WTC11 (cell line): ENCODE data around the gene SKOR2. TPM values are rescaled to one million over a fixed set of nuclear protein-coding genes. Genes with fewer than 3 reads are reported as not detected.

ENCODE experiments used
- ATF1 ChIP-seq: sonication (generic); formaldehyde crosslinking; IDR thresholded peaks from 2 replicates; pipeline ENCODE4 v1.8.1; 2023; ENCODE audit warnings: mild to moderate bottlenecking, moderate library complexity, missing genetic modification reagents
- ATF6 ChIP-seq: sonication (generic); formaldehyde crosslinking; IDR thresholded peaks from 2 replicates; pipeline ENCODE4 v1.8.1; 2023; ENCODE audit warnings: mild to moderate bottlenecking, missing genetic modification reagents
- CREM ChIP-seq: sonication (generic); formaldehyde crosslinking; IDR thresholded peaks from 2 replicates; pipeline ENCODE4 v1.8.1; 2022; ENCODE audit warnings: mild to moderate bottlenecking, missing genetic modification reagents, moderate library complexity
- CTCF ChIP-seq: fragments of 200-600 bp; IDR thresholded peaks from 2 replicates; pipeline ENCODE4 v1.8.0; 2022; ENCODE audit warnings: antibody characterized with exemption
- EMX1 ChIP-seq: fragments of 250-450 bp; sonication (Bioruptor Pico); IDR thresholded peaks from 2 replicates; pipeline ENCODE4 v1.8.0; 2021; ENCODE audit warnings: mild to moderate bottlenecking
- FOXJ3 ChIP-seq: sonication (generic); formaldehyde crosslinking; IDR thresholded peaks from 2 replicates; pipeline ENCODE4 v1.9.0; 2021; ENCODE audit warnings: missing genetic modification reagents, mild to moderate bottlenecking, borderline replicate concordance
- NFATC4 ChIP-seq: fragments of 250-450 bp; sonication (Bioruptor Pico); IDR thresholded peaks from 2 replicates; pipeline ENCODE4 v1.9.0; 2021; ENCODE audit warnings: mild to moderate bottlenecking
- NR2C2 ChIP-seq: sonication (generic); formaldehyde crosslinking; IDR thresholded peaks from 2 replicates; pipeline ENCODE4 v1.8.0; 2022; ENCODE audit warnings: mild to moderate bottlenecking, missing genetic modification reagents
- ZNF219 ChIP-seq: sonication (generic); formaldehyde crosslinking; IDR thresholded peaks from 2 replicates; pipeline ENCODE4 v1.8.0; 2023; ENCODE audit warnings: missing genetic modification reagents, mild to moderate bottlenecking, borderline replicate concordance
- ZNF425 ChIP-seq: fragments of 250-450 bp; sonication (Bioruptor Pico); conservative IDR thresholded peaks from 2 replicates; pipeline ENCODE4 v1.9.0; 2021; ENCODE audit warnings: mild to moderate bottlenecking
- total RNA-seq: library from RNA; stranded (reverse); gene quantifications from 3 replicates; pipeline ENCODE4 v1.2.3, GENCODE V29; 2021
- TF ChIP-seq, protein P1 (sequence below): fragments of 250-450 bp; sonication (Bioruptor Pico); IDR thresholded peaks from 2 replicates; pipeline ENCODE4 v1.9.0; 2021; ENCODE audit warnings: mild to moderate bottlenecking
- TF ChIP-seq, protein P2 (sequence below): sonication (generic); formaldehyde crosslinking; IDR thresholded peaks from 2 replicates; pipeline ENCODE4 v1.8.1; 2022; ENCODE audit warnings: low read depth, mild to moderate bottlenecking, moderate library complexity, missing genetic modification reagents, borderline replicate concordance
- TF ChIP-seq, protein P3 (sequence below): fragments of 250-450 bp; sonication (Bioruptor Pico); IDR thresholded peaks from 2 replicates; pipeline ENCODE4 v1.9.0; 2021; ENCODE audit warnings: mild to moderate bottlenecking, borderline replicate concordance
- TF ChIP-seq, protein P4 (sequence below): fragments of 250-450 bp; sonication (Bioruptor Pico); IDR thresholded peaks from 2 replicates; pipeline ENCODE4 v1.8.0; 2021; ENCODE audit warnings: mild to moderate bottlenecking

Gene SKOR2
- total RNA-seq, 1 experiment from 2014 or later, result 1.3 TPM

DNA sequence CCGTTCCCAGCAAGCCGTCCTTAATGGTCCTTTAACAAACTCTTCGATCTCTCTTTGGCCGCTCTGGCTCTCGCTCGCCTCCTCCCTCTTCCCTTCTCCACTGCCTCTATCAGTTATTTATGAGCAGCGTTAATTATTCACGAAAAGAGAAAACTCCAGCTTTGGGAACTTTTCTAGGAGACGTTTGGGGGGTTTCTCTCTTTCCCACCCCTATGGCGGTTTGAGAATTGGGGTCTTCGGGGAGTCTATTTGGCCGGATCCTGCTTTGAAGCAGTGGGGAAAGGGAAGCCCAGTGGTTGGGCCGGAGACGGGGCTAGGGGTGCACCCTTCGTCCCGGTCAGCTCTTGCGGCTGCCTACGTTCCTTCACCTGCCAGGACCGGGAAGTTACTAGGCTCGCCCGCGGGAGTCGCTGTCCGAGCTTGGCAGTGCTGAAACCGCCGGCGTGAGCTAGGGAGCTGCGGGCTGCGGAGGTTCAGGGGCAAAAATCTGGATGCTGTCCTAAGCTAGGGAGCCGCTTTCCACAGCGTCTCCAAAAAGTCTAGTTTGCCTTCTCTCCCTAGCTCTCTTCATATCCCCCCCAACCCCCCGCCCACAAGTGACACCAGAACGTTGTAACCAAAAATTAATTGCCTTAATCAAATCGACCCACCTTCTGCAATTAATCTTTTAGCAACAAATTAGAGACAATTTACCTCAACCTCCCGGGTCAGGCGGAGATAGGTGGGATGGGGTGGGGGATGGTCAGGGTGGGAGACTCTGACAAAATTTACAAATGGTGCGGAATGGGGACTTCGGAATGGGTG is 8.9 kb upstream of the SKOR2 start (continued):
- TF ChIP-seq ATF6 (no peak), ZNF219 (CRISPR knock-in tag) (peak; percentile 93), CTCF (no peak), ZNF425 (CRISPR knock-in tag) (no peak), CREM (CRISPR knock-in tag) (peak; percentile 84; the same call in 1 of the 2 replicates), ATF1 (CRISPR knock-in tag) (peak; percentile 71; the same call in 1 of the 2 replicates), FOXJ3 (CRISPR knock-in tag) (no peak), EMX1 (CRISPR knock-in tag) (no peak), NR2C2 (0 out of 2 replicates have a peak, but pooled peaks have one; percentile 50), NFATC4 (CRISPR knock-in tag) (no peak)
- TF ChIP-seq, protein P1, sequence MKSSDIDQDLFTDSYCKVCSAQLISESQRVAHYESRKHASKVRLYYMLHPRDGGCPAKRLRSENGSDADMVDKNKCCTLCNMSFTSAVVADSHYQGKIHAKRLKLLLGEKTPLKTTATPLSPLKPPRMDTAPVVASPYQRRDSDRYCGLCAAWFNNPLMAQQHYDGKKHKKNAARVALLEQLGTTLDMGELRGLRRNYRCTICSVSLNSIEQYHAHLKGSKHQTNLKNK (CRISPR knock-in tag), result no peak
- TF ChIP-seq, protein P2, sequence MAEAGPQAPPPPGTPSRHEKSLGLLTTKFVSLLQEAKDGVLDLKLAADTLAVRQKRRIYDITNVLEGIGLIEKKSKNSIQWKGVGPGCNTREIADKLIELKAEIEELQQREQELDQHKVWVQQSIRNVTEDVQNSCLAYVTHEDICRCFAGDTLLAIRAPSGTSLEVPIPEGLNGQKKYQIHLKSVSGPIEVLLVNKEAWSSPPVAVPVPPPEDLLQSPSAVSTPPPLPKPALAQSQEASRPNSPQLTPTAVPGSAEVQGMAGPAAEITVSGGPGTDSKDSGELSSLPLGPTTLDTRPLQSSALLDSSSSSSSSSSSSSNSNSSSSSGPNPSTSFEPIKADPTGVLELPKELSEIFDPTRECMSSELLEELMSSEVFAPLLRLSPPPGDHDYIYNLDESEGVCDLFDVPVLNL (CRISPR knock-in tag), result peak; percentile 69; the same call in 1 of the 2 replicates
- TF ChIP-seq, protein P3, sequence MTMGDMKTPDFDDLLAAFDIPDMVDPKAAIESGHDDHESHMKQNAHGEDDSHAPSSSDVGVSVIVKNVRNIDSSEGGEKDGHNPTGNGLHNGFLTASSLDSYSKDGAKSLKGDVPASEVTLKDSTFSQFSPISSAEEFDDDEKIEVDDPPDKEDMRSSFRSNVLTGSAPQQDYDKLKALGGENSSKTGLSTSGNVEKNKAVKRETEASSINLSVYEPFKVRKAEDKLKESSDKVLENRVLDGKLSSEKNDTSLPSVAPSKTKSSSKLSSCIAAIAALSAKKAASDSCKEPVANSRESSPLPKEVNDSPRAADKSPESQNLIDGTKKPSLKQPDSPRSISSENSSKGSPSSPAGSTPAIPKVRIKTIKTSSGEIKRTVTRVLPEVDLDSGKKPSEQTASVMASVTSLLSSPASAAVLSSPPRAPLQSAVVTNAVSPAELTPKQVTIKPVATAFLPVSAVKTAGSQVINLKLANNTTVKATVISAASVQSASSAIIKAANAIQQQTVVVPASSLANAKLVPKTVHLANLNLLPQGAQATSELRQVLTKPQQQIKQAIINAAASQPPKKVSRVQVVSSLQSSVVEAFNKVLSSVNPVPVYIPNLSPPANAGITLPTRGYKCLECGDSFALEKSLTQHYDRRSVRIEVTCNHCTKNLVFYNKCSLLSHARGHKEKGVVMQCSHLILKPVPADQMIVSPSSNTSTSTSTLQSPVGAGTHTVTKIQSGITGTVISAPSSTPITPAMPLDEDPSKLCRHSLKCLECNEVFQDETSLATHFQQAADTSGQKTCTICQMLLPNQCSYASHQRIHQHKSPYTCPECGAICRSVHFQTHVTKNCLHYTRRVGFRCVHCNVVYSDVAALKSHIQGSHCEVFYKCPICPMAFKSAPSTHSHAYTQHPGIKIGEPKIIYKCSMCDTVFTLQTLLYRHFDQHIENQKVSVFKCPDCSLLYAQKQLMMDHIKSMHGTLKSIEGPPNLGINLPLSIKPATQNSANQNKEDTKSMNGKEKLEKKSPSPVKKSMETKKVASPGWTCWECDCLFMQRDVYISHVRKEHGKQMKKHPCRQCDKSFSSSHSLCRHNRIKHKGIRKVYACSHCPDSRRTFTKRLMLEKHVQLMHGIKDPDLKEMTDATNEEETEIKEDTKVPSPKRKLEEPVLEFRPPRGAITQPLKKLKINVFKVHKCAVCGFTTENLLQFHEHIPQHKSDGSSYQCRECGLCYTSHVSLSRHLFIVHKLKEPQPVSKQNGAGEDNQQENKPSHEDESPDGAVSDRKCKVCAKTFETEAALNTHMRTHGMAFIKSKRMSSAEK (CRISPR knock-in tag), result no peak
- TF ChIP-seq, protein P4, sequence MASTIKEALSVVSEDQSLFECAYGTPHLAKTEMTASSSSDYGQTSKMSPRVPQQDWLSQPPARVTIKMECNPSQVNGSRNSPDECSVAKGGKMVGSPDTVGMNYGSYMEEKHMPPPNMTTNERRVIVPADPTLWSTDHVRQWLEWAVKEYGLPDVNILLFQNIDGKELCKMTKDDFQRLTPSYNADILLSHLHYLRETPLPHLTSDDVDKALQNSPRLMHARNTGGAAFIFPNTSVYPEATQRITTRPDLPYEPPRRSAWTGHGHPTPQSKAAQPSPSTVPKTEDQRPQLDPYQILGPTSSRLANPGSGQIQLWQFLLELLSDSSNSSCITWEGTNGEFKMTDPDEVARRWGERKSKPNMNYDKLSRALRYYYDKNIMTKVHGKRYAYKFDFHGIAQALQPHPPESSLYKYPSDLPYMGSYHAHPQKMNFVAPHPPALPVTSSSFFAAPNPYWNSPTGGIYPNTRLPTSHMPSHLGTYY (CRISPR knock-in tag), result no peak
